GM12801 (cell line): ENCODE data around the gene FTCD.

ENCODE experiments used
- CTCF ChIP-seq: IDR thresholded peaks from one replicate; pipeline ENCODE4 v1.5.1; 2011; ENCODE audit warnings: control low read depth; ENCODE audit not compliant: insufficient read length; ENCODE audit errors: extremely low read depth

Gene FTCD

GRCh38 chr21:46154955-46155513 lies 345 bp downstream of the FTCD start:
- TF ChIP-seq CTCF, result no peak

GRCh38 chr21:46154155-46154954 lies 1.0 kb downstream of the FTCD start:
- TF ChIP-seq CTCF, result no peak

- no peak for TF ChIP-seq CTCF
Measured at GRCh38 chr21:46153247-46154154, 1.9 kb downstream of the FTCD start.

GRCh38 chr21:46152927-46153246 lies 2.5 kb downstream of the FTCD start:
- TF ChIP-seq CTCF, result no peak

- no peak for TF ChIP-seq CTCF
Measured at GRCh38 chr21:46151989-46152926, 3.1 kb downstream of the FTCD start.

- no peak for TF ChIP-seq CTCF
Measured at GRCh38 chr21:46151261-46151988, 4.0 kb downstream of the FTCD start.
